Liver (tissue), 9 donors: ENCODE data around the gene RAD23A. TPM values are rescaled to one million over a fixed set of nuclear protein-coding genes. Genes with fewer than 3 reads are reported as not detected.

Experiments used
- DNase-seq: peaks from one replicate; pipeline ENCODE4 v3.0.0-alpha.2; 2017; ENCODE audit warnings: low spot score
- H3K27ac ChIP-seq, 2 donors: one replicate each; pipeline ENCODE4 v1.7.0; 2013; ENCODE audit warnings: inconsistent platforms in 2 of 2, low read length in 2 of 2, control low read depth in 1 of 2, low read depth in 1 of 2, mild to moderate bottlenecking in 1 of 2
- H3K27me3 ChIP-seq, 4 donors: one replicate each; pipeline versions ENCODE4 v1.6.1 to v1.7.0; 2013; ENCODE audit warnings: low read length in 3 of 4, inconsistent platforms in 1 of 4, mild to moderate bottlenecking in 1 of 4, moderate library complexity in 1 of 4; ENCODE audit not compliant: control insufficient read depth in 4 of 4, insufficient read depth in 4 of 4
- H3K36me3 ChIP-seq, 4 donors: one replicate each; pipeline versions ENCODE4 v1.6.1 to v1.7.0; 2013; ENCODE audit warnings: low read length in 3 of 4, mild to moderate bottlenecking in 3 of 4, low read depth in 1 of 4, moderate library complexity in 1 of 4; ENCODE audit not compliant: control insufficient read depth in 4 of 4, insufficient read depth in 3 of 4
- H3K4me1 ChIP-seq, 4 donors: one replicate each; pipeline versions ENCODE4 v1.6.1 to v1.7.0; 2013; ENCODE audit warnings: low read length in 3 of 4, mild to moderate bottlenecking in 3 of 4, moderate library complexity in 1 of 4; ENCODE audit not compliant: control insufficient read depth in 4 of 4, insufficient read depth in 4 of 4
- H3K4me3 ChIP-seq, 3 donors: one replicate each; pipeline versions ENCODE4 v1.6.1 to v1.7.0; 2013; ENCODE audit warnings: low read length in 3 of 3, control low read depth in 1 of 3, low read depth in 1 of 3, mild to moderate bottlenecking in 1 of 3
- H3K9ac ChIP-seq, 2 donors: one replicate each; pipeline ENCODE4 v1.7.0; 2013; ENCODE audit warnings: low read length in 2 of 2, mild to moderate bottlenecking in 2 of 2, moderate library complexity in 2 of 2, control low read depth in 1 of 2, low read depth in 1 of 2
- H3K9me3 ChIP-seq, 4 donors: one replicate each; pipeline versions ENCODE4 v1.6.1 to v1.7.0; 2013; ENCODE audit warnings: low read length in 3 of 4; ENCODE audit not compliant: control insufficient read depth in 4 of 4
- ATF3 ChIP-seq: IDR thresholded peaks from 2 replicates; pipeline ENCODE4 v1.6.1; 2016; ENCODE audit warnings: antibody characterized with exemption
- CTCF ChIP-seq: fragments of 150-350 bp; IDR thresholded peaks from 2 replicates; pipeline ENCODE4 v1.5.1; 2017; ENCODE audit warnings: improper control_type of control experiment, low read depth, low read length; ENCODE audit not compliant: missing input control
- EGR1 ChIP-seq, 2 donors: IDR thresholded peaks; 2 replicates each; pipeline ENCODE4 v1.6.1; 2016 to 2018; ENCODE audit warnings: antibody characterized with exemption in 2 of 2, low read depth in 2 of 2
- FOXA1 ChIP-seq: IDR thresholded peaks from 2 replicates; pipeline ENCODE4 v1.6.1; 2016; ENCODE audit warnings: antibody characterized with exemption
- FOXA2 ChIP-seq: IDR thresholded peaks from 2 replicates; pipeline ENCODE4 v1.6.1; 2016; ENCODE audit warnings: antibody characterized with exemption
- GABPA ChIP-seq, 2 donors: IDR thresholded peaks in 1 of 2; conservative IDR thresholded peaks in 1 of 2; 2 replicates each; pipeline ENCODE4 v1.6.1; 2016; ENCODE audit warnings: antibody characterized with exemption in 2 of 2, mild to moderate bottlenecking in 1 of 2, moderate library complexity in 1 of 2
- HNF4A ChIP-seq, 2 donors: conservative IDR thresholded peaks; 2 replicates each; pipeline ENCODE4 v1.6.1; 2016; ENCODE audit warnings: antibody characterized with exemption in 2 of 2, mild to moderate bottlenecking in 2 of 2
- HNF4G ChIP-seq: IDR thresholded peaks from 2 replicates; pipeline ENCODE4 v1.6.1; 2016; ENCODE audit warnings: antibody characterized with exemption
- JUND ChIP-seq, 2 donors: IDR thresholded peaks; 2 replicates each; pipeline ENCODE4 v1.6.1; 2016; ENCODE audit warnings: antibody characterized with exemption in 2 of 2
- MAX ChIP-seq: IDR thresholded peaks from 2 replicates; pipeline ENCODE4 v1.6.1; 2016; ENCODE audit warnings: antibody characterized with exemption
- NR2F2 ChIP-seq: IDR thresholded peaks from 2 replicates; pipeline ENCODE4 v1.6.1; 2016; ENCODE audit warnings: antibody characterized with exemption
- RAD21 ChIP-seq, 2 donors: IDR thresholded peaks; 2 replicates each; pipeline ENCODE4 v1.6.1; 2016; ENCODE audit warnings: antibody characterized with exemption in 2 of 2, mild to moderate bottlenecking in 2 of 2
- REST ChIP-seq: IDR thresholded peaks from 2 replicates; pipeline ENCODE4 v1.6.1; 2016; ENCODE audit warnings: antibody characterized with exemption, mild to moderate bottlenecking
- RXRA ChIP-seq, 2 donors: IDR thresholded peaks; 2 replicates each; pipeline ENCODE4 v1.6.1; 2017 to 2018; ENCODE audit warnings: antibody characterized with exemption in 2 of 2, mild to moderate bottlenecking in 1 of 2
- SP1 ChIP-seq: IDR thresholded peaks from 2 replicates; pipeline ENCODE4 v1.6.1; 2018; ENCODE audit warnings: antibody characterized with exemption, mild to moderate bottlenecking
- TAF1 ChIP-seq: conservative IDR thresholded peaks from 2 replicates; pipeline ENCODE4 v1.6.1; 2016; ENCODE audit warnings: antibody characterized with exemption, mild to moderate bottlenecking
- YY1 ChIP-seq: IDR thresholded peaks from 2 replicates; pipeline ENCODE4 v1.6.1; 2016; ENCODE audit warnings: antibody characterized with exemption, mild to moderate bottlenecking
- ZBTB33 ChIP-seq: IDR thresholded peaks from 2 replicates; pipeline ENCODE4 v1.6.1; 2016; ENCODE audit warnings: antibody characterized with exemption
- WGBS: extraction: QIAGEN DNeasy Blood & Tissue Kit; methylation state at CpG from one replicate; pipeline ENCODE4 v1.1.7; 2013; 5-methylcytosine and 5-hydroxymethylcytosine counted together
- polyA plus RNA-seq, 2 donors: library from polyadenylated mRNA; stranded (reverse) in 1 of 2; unstranded in 1 of 2; fragments of 200-250 nt in 1 of 2; fragments of >200 nt in 1 of 2; fragmentation: Nextera tagmentation in 1 of 2; extraction: Ambion mirVana in 1 of 2; gene quantifications; one replicate each; pipeline versions ENCODE4 v1.2.1 to v1.2.3, GENCODE V29; 2013 to 2015
- total RNA-seq, 2 donors: library from RNA; depleted of rRNA; stranded (reverse); fragments of >200 nt; gene quantifications; one replicate each; pipeline ENCODE4 v1.2.3, GENCODE V29; 2014
- donor health status: healthy.
- donor health status: healthy.
- donor health status: healthy.
- donor health status: healthy.
- donor health status: healthy.

Gene RAD23A
- total and polyA plus RNA-seq, 4 donors: 42.9 to 112 (median 66.8) TPM

- H3K9me3 ChIP-seq: no peaks in the 10 kb centered on the region
- H3K9ac ChIP-seq: no peak overlapping the region
- H3K27me3 ChIP-seq: no peaks in the 10 kb centered on the region
- no peak overlapping the region for H3K27ac ChIP-seq
- DNase-seq: no peak
- WGBS: 37% methylated on average over 10 of the region's 10 CpGs
- TF ChIP-seq EGR1 (IDR thresholded peaks at IDR 0.05; ENCODE audit: low read depth in 2 of 2) (no peak), NR2F2 (no peak), ATF3 (no peak), TAF1 (no peak), GABPA (IDR thresholded peaks at IDR 0.05 in 1 of 2, conservative IDR thresholded peaks at IDR 0.05 in 1 of 2) (no peak), YY1 (no peak), MAX (no peak), RAD21 (IDR thresholded peaks at IDR 0.05) (no peak), JUND (IDR thresholded peaks at IDR 0.05) (no peak), HNF4A (conservative IDR thresholded peaks at IDR 0.05) (no peak), CTCF (no peak), FOXA1 (no peak), SP1 (no peak), FOXA2 (no peak)
- no peaks in the 10 kb centered on the region for H3K36me3 ChIP-seq
- H3K4me3 ChIP-seq: no peak overlapping the region
- H3K4me1 ChIP-seq: peaks cover 0 to 7% (median 2%) of the 10 kb centered on the region in 4 donors
Measured at GRCh38 chr19:12984683-12985048, 39.0 kb downstream of the RAD23A start.

- Histone ChIP-seq H3K4me3 (no peak overlapping the region), H3K27me3 (no peaks in the 10 kb centered on the region), H3K36me3 (no peaks in the 10 kb centered on the region), H3K27ac (no peak overlapping the region), H3K9me3 (no peaks in the 10 kb centered on the region), H3K4me1 (peaks cover 0 to 7% (median 2%) of the 10 kb centered on the region in 4 donors), H3K9ac (no peak overlapping the region)
- 40% methylated on average over 16 of the region's 16 CpGs for WGBS
- TF ChIP-seq GABPA (IDR thresholded peaks at IDR 0.05 in 1 of 2, conservative IDR thresholded peaks at IDR 0.05 in 1 of 2): no peak
- no peak for TF ChIP-seq ZBTB33
- no peak for TF ChIP-seq MAX
- no peak for TF ChIP-seq RAD21 (IDR thresholded peaks at IDR 0.05)
- no peak for TF ChIP-seq HNF4A (conservative IDR thresholded peaks at IDR 0.05)
- TF ChIP-seq TAF1: no peak
- TF ChIP-seq SP1: no peak
- TF ChIP-seq FOXA1: no peak
- no peak for TF ChIP-seq NR2F2
- TF ChIP-seq FOXA2: no peak
- no peak for TF ChIP-seq YY1
- TF ChIP-seq ATF3: no peak
- TF ChIP-seq CTCF: no peak
- no peak for TF ChIP-seq EGR1 (IDR thresholded peaks at IDR 0.05; ENCODE audit: low read depth in 2 of 2)
- TF ChIP-seq HNF4G: no peak
- no peak for TF ChIP-seq JUND (IDR thresholded peaks at IDR 0.05)
- TF ChIP-seq REST: no peak
- no peak for TF ChIP-seq RXRA (IDR thresholded peaks at IDR 0.05)
- no peak for DNase-seq
Measured at GRCh38 chr19:12985049-12985776, 39.6 kb downstream of the RAD23A start.
